Esophagus muscularis mucosa (tissue), 4 donors: Measurements from ENCODE around the gene TNS1. TPM values are rescaled to one million over a fixed set of nuclear protein-coding genes. Genes with fewer than 3 reads are reported as not detected.

Source experiments
- DNase-seq: peaks from one replicate; pipeline ENCODE4 v3.0.0-alpha.2; 2017; ENCODE audit errors: extremely low spot score
- H3K27ac ChIP-seq, 4 donors: fragments of 200-600 bp; sonication (generic); replicated peaks in 1 of 4; 1 replicate in 3 of 4; 2 replicates in 1 of 4; pipeline ENCODE4 v1.5.1; 2016 to 2019; ENCODE audit warnings: mild to moderate bottlenecking in 1 of 4
- H3K27me3 ChIP-seq, 4 donors: fragments of 200-600 bp; sonication (generic); one replicate each; pipeline versions ENCODE4 v1.5.1 to v1.6.0; 2016 to 2019
- H3K36me3 ChIP-seq, 4 donors: fragments of 200-600 bp; sonication (generic); one replicate each; pipeline ENCODE4 v1.5.1; 2016 to 2019
- H3K4me1 ChIP-seq, 4 donors: fragments of 200-600 bp; sonication (generic); one replicate each; pipeline ENCODE4 v1.5.1; 2016 to 2019
- H3K4me3 ChIP-seq, 4 donors: fragments of 200-600 bp; sonication (generic); 1 replicate in 2 of 4; 2 replicates in 2 of 4; pipeline ENCODE4 v1.5.1; 2016 to 2019; ENCODE audit warnings: mild to moderate bottlenecking in 4 of 4, moderate library complexity in 1 of 4
- H3K9me3 ChIP-seq, 4 donors: fragments of 200-600 bp; sonication (generic); 1 replicate in 3 of 4; 2 replicates in 1 of 4; pipeline ENCODE4 v1.5.1; 2016 to 2019
- EP300 ChIP-seq: sonication (generic); formaldehyde crosslinking; IDR thresholded peaks from one replicate; pipeline ENCODE4 v1.6.1; 2017; ENCODE audit warnings: antibody characterized with exemption
- POLR2A ChIP-seq: fragments of 450-650 bp; IDR thresholded peaks from one replicate; pipeline ENCODE4 v1.6.1; 2017; ENCODE audit warnings: antibody characterized with exemption, moderate library complexity, mild to moderate bottlenecking, low read depth
- POLR2AphosphoS5 ChIP-seq, 2 donors: sonication (generic); formaldehyde crosslinking; IDR thresholded peaks; one replicate each; pipeline ENCODE4 v1.6.1; 2017; ENCODE audit warnings: antibody characterized with exemption in 2 of 2
- WGBS: methylation state at CpG from one replicate; pipeline ENCODE4 v1.1.5; 2018; 5-methylcytosine and 5-hydroxymethylcytosine counted together
- intact Hi-C: fragments of 100-400 bp; cut with DNase I; formaldehyde crosslinking; loops from one replicate; pipeline ENCODE4 v1.15.1; 2023
- total RNA-seq, 4 donors: library from RNA; depleted of rRNA; stranded (reverse); fragments of >200 nt; gene quantifications; one replicate each; pipeline versions ENCODE4 v1.1.0 to v1.2.1, GENCODE V29; 2016
- TF ChIP-seq, protein P1 (sequence below), 3 experiments: fragments of 200-600 bp in 2 of 3; fragments of 450-650 bp in 1 of 3; sonication (generic) in 2 of 3; IDR thresholded peaks; one replicate each; pipeline ENCODE4 v1.5.1; 2017 to 2019; ENCODE audit warnings: antibody characterized with exemption in 3 of 3, mild to moderate bottlenecking in 2 of 3, moderate library complexity in 1 of 3

Gene TNS1
- total RNA-seq, 4 donors from 2014 or later: 1,001 to 2,170 (median 1,411) TPM

DNA sequence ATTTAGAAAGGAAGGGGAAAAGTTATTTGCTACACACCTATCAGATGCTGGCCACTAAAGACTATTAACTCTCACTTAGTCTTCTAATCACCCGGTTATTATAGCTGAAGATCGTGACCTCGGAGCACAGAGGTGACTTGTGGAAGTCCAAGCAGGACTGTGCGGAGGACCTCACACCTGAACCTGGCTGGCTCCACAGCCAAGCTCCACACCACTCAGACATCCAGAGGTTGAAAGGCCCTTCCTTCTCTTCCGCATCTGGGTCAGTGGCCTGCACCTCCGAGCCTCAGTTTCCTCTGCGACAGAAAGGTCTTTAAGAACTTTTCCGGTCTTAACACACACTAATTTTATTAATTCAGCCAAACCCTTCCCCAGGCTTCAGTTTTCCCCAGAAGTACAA is 57.9 kb downstream of the TNS1 start:
- intact Hi-C loops: loop anchor here (2.0 kb wide), 1 partner anchor 42 kb away; no protein-coding TSS in a partner anchor
- 53% methylated on average over 8 of the region's 8 CpGs for WGBS
- Histone ChIP-seq H3K27me3 (no peaks in the 10 kb centered on the region), H3K27ac (peak overlapping the region; percentile 89 to 98 (median 97)), H3K36me3 (no peaks in the 10 kb centered on the region), H3K4me3 (peak overlapping the region in 3 of 4 donors; percentile 10 to 81 (median 16)), H3K9me3 (no peaks in the 10 kb centered on the region), H3K4me1 (peaks cover 49 to 97% (median 89%) of the 10 kb centered on the region in 4 donors)
- TF ChIP-seq, protein P1, sequence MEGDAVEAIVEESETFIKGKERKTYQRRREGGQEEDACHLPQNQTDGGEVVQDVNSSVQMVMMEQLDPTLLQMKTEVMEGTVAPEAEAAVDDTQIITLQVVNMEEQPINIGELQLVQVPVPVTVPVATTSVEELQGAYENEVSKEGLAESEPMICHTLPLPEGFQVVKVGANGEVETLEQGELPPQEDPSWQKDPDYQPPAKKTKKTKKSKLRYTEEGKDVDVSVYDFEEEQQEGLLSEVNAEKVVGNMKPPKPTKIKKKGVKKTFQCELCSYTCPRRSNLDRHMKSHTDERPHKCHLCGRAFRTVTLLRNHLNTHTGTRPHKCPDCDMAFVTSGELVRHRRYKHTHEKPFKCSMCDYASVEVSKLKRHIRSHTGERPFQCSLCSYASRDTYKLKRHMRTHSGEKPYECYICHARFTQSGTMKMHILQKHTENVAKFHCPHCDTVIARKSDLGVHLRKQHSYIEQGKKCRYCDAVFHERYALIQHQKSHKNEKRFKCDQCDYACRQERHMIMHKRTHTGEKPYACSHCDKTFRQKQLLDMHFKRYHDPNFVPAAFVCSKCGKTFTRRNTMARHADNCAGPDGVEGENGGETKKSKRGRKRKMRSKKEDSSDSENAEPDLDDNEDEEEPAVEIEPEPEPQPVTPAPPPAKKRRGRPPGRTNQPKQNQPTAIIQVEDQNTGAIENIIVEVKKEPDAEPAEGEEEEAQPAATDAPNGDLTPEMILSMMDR (IDR thresholded peaks at IDR 0.05): no peak
- no peak for TF ChIP-seq POLR2A
- no peak for TF ChIP-seq POLR2AphosphoS5 (IDR thresholded peaks at IDR 0.05)
- no peak for TF ChIP-seq EP300
- no peak for DNase-seq

DNA sequence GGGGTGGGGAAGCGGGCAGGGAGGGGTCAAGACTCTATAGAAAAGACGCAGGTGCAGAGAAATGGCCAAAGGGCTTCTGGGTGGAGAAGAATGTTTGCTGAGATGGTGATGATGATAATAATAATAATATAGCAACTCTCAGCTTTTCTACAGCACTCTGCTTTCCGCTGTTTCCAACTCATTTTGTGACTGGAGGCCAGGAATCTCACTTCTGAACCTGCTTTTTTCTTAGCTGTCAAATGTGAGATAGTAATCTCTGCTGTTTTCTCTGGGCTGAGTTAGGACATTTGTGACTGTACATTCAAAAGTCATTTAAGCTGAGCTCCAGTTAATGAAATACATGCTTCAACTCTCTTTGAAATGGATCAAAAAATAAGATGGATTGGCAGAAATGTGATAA is 58.4 kb downstream of the TNS1 start:
- DNase-seq: no peak
- TF ChIP-seq EP300 (no peak), POLR2A (no peak), POLR2AphosphoS5 (IDR thresholded peaks at IDR 0.05) (no peak)
- TF ChIP-seq, protein P1 (IDR thresholded peaks at IDR 0.05): no peak
- Histone ChIP-seq H3K27me3 (no peaks in the 10 kb centered on the region), H3K27ac (peak overlapping the region; percentile 89 to 98 (median 97)), H3K4me3 (peak overlapping the region; percentile 61 to 89 (median 76)), H3K9me3 (no peaks in the 10 kb centered on the region), H3K36me3 (no peaks in the 10 kb centered on the region), H3K4me1 (peaks cover 48 to 97% (median 89%) of the 10 kb centered on the region in 4 donors)
- intact Hi-C loops: loop anchor here (2.0 kb wide), 1 partner anchor 42 kb away; no protein-coding TSS in a partner anchor
- WGBS: 28% methylated on average over 3 of the region's 3 CpGs

DNA sequence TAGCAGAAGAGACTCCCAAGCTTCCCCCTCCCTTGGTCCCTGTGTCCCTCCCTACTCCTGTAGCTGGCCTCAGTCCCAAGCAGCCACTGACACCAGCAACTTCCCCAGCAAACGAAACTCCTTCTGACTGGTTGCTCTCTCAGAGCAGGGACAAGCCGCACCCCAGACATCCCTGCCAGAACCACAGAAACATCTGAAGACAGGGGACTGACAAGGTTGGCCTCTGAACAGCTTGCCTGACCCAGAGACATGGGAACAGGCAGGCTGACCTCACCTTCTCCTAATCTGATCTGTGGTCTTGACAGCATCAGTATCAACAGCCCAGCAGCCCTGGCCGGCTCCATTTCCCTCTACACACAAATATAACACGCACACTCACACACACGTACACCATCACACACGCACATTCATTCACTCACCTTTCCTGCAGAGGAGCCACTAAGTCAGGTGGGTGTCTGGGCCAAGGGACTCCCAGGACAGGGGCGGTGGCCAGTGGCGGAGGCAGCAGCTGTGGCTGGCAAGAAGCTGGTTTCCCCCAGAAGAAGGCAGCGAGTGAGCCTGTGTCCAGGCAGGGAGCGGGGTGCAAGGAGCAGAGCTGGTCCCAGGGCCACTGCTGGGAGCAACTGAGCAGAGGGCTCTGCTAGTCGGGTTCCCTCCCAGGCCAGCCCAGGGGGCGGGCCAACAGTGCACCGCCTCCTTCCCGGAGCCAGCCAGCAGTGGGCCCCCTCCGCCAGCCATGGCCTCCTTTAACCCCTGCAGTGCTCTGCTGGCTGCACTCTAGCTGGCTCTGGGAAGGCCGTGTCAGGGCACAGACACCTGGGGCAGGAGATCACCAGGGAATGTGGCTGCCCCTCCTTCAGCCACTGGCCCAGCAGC is 59.1 kb downstream of the TNS1 start:
- TF ChIP-seq POLR2AphosphoS5 (IDR thresholded peaks at IDR 0.05) (peak in 1 of 2 donors; percentile 86), POLR2A (peak; percentile 93), EP300 (no peak)
- TF ChIP-seq, protein P1 (IDR thresholded peaks at IDR 0.05): peak; percentile 37 to 67 (median 52)
- DNase-seq: no peak
- intact Hi-C loops: loop anchor here (2.0 kb wide), 1 partner anchor 43 kb away; no protein-coding TSS in a partner anchor
- WGBS: 2% methylated on average over 11 of the region's 16 CpGs
- H3K4me1 ChIP-seq: peaks cover 48 to 97% (median 89%) of the 10 kb centered on the region in 4 donors
- no peaks in the 10 kb centered on the region for H3K9me3 ChIP-seq
- H3K4me3 ChIP-seq: peak overlapping the region; percentile 61 to 89 (median 76)
- no peaks in the 10 kb centered on the region for H3K27me3 ChIP-seq
- H3K36me3 ChIP-seq: no peaks in the 10 kb centered on the region
- peak overlapping the region; percentile 89 to 98 (median 97) for H3K27ac ChIP-seq

DNA sequence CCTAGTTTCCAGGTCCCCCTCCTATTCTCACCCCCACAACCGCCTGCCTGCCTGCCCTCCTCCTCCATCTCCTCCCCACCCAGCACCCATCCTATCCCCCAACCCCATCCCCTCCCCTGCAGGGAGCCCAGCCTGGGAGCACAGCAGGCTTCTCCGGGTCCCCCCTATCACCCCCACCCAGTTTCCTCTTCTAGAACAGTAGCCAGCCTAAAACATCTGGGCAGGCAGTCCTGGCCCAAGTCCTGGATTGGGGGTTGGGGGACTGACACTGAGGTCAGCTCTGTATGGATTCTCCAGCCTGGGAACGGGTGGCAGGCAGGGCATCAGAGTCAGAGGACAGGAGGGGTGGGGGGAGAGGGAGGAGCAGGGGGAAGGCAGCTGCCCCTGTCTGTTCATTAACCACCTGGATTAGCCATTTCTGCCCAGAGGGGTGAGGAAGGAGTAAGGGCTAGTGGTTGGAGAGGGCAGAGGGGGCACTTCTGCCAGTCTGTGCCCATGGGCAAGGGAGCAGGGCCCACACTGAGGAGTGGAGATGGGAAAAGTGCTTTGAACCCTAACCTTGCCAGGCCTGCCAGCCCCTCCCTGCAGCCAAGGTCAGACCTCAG is 60.0 kb downstream of the TNS1 start:
- peaks cover 48 to 97% (median 89%) of the 10 kb centered on the region in 4 donors for H3K4me1 ChIP-seq
- TF ChIP-seq EP300: no peak
- TF ChIP-seq, protein P1 (IDR thresholded peaks at IDR 0.05): no peak
- no peak for TF ChIP-seq POLR2AphosphoS5 (IDR thresholded peaks at IDR 0.05)
- no peak for TF ChIP-seq POLR2A
- no peaks in the 10 kb centered on the region for H3K27me3 ChIP-seq
- no peaks in the 10 kb centered on the region for H3K36me3 ChIP-seq
- DNase-seq: no peak
- H3K27ac ChIP-seq: peak overlapping the region; percentile 89 to 98 (median 97)
- intact Hi-C loops: no loop called here
- H3K9me3 ChIP-seq: no peaks in the 10 kb centered on the region
- WGBS: 3% methylated on average over 3 of the region's 3 CpGs
- peak overlapping the region; percentile 61 to 89 (median 76) for H3K4me3 ChIP-seq
